Bronchus fibroblast of lung (primary cell): ENCODE measurements around the gene RBM41. TPM values are rescaled to one million over a fixed set of nuclear protein-coding genes. Genes with fewer than 3 reads are reported as not detected.

Source experiments
- total RNA-seq: library from RNA; depleted of rRNA; stranded (reverse); fragments of >200 nt; gene quantifications from 2 replicates; pipeline ENCODE4 v1.2.3, GENCODE V29; 2015

Gene RBM41
- 4.9 and 5.7 TPM in 2 replicates for total RNA-seq

GRCh38 chrX:107118322-107119147, at the start of gene RBM41:
Gene RBM41, minus strand, starts transcription at chrX:107118822. Its CDS starts 49 bp downstream, at chrX:107118773.

Other genes with a start within 250 kb of the RBM41 start
- not detected in 2 replicates for gene RIPPLY1, start 215.5 kb downstream of the RBM41 start, total RNA-seq
- gene CLDN2, start 198.4 kb downstream of the RBM41 start, total RNA-seq, result not detected in 2 replicates
- gene MORC4, start 118.6 kb downstream of the RBM41 start, total RNA-seq, result 17.4 and 18.8 TPM in 2 replicates
- gene NUP62CL, start 87.6 kb upstream of the RBM41 start, total RNA-seq, result 0.30 and 0.34 TPM in 2 replicates
- gene DNAAF6, start 87.8 kb upstream of the RBM41 start, total RNA-seq, result not detected in 2 replicates